Middle frontal gyrus (tissue), 1 donor: ENCODE data around the gene ARNT2.

Experiments used
- DNase-seq: peaks from one replicate; pipeline ENCODE4 v3.0.0-alpha.2; 2015; ENCODE audit warnings: low spot score; ENCODE audit errors: extremely low spot score

ARNT2 gene

GRCh38 chr15:80551348-80551747 is 147.2 kb downstream of the ARNT2 start:
- DNase-seq: no peak

GRCh38 chr15:80554560-80554959 is 150.4 kb downstream of the ARNT2 start:
- DNase-seq: no peak

GRCh38 chr15:80556694-80557367 is 152.6 kb downstream of the ARNT2 start:
- no peak for DNase-seq

- DNase-seq: no peak
Measured at GRCh38 chr15:80557441-80558234, 153.5 kb downstream of the ARNT2 start.

- DNase-seq: no peak
Measured at GRCh38 chr15:80558631-80559319, 154.6 kb downstream of the ARNT2 start.

GRCh38 chr15:80559320-80559693 is 155.1 kb downstream of the ARNT2 start:
- no peak for DNase-seq

- DNase-seq: no peak
Measured at GRCh38 chr15:80559761-80560160, 155.6 kb downstream of the ARNT2 start.

- DNase-seq: no peak
Measured at GRCh38 chr15:80560601-80561400, 156.6 kb downstream of the ARNT2 start.

- no peak for DNase-seq
Measured at GRCh38 chr15:80561500-80561899, 157.3 kb downstream of the ARNT2 start.

- no peak for DNase-seq
Measured at GRCh38 chr15:80562033-80562432, 157.9 kb downstream of the ARNT2 start.

- DNase-seq: no peak
Measured at GRCh38 chr15:80562846-80563245, 158.7 kb downstream of the ARNT2 start.

- no peak for DNase-seq
Measured at GRCh38 chr15:80563372-80563997, 159.3 kb downstream of the ARNT2 start.

- no peak for DNase-seq
Measured at GRCh38 chr15:80564056-80564455, 159.9 kb downstream of the ARNT2 start.

GRCh38 chr15:80565398-80565797 is 161.2 kb downstream of the ARNT2 start:
- DNase-seq: no peak

- no peak for DNase-seq
Measured at GRCh38 chr15:80565988-80566387, 161.8 kb downstream of the ARNT2 start.

- DNase-seq: peak; percentile 64
Measured at GRCh38 chr15:80567721-80568157, 163.6 kb downstream of the ARNT2 start.

- DNase-seq: no peak
Measured at GRCh38 chr15:80568298-80568697, 164.1 kb downstream of the ARNT2 start.

GRCh38 chr15:80568876-80569605 is 164.9 kb downstream of the ARNT2 start:
- no peak for DNase-seq

GRCh38 chr15:80569656-80570055 is 165.5 kb downstream of the ARNT2 start:
- no peak for DNase-seq

GRCh38 chr15:80570553-80570952 is 166.4 kb downstream of the ARNT2 start:
- DNase-seq: no peak
